Measurements from ENCODE around the gene FAM83B. TPM values are rescaled to one million over a fixed set of nuclear protein-coding genes. Genes with fewer than 3 reads are reported as not detected.

FAM83B gene
- total RNA-seq, 1 donor from 2014 or later, result 1.9 TPM

DNA sequence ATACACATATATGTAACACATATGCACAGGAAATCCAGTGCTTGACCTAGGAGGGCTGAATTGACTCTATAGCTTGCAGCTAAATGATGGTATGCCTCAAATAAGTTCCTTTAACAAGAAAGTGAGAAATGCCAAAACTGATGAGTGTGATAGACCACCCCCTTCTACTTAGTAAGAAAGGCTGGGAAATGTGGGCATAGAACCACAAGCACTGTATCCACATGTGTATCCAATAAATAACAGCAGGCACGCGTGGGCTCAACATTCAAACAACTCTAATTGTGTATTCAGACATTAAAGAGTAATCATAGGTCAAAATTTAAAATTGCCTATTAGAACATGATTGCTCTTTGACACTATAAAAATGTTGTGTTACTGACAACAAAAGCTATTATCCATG, 54.1 kb downstream of the FAM83B start:
- Mint-ChIP-seq H3K4me3 (ENCODE audit: unreplicated experiment) (no peak overlapping the region), H3K27ac (ENCODE audit: unreplicated experiment) (no peak overlapping the region), H3K9me3 (ENCODE audit: unreplicated experiment) (no peaks in the 10 kb centered on the region), H3K36me3 (ENCODE audit: low read depth, unreplicated experiment) (no peaks in the 10 kb centered on the region), H3K4me1 (ENCODE audit: low read depth, unreplicated experiment) (no peaks in the 10 kb centered on the region), H3K27me3 (ENCODE audit: low read depth, unreplicated experiment) (no peaks in the 10 kb centered on the region)
- no peak overlapping the region for H3K9ac ChIP-seq (ENCODE audit: low read length)
- H3K4me1 ChIP-seq (ENCODE audit: insufficient read depth, low read length), result no peaks in the 10 kb centered on the region
- no peak overlapping the region for H3K4me3 ChIP-seq (ENCODE audit: insufficient read depth, low read depth, low read length)
- no peaks in the 10 kb centered on the region for H4K20me1 ChIP-seq (ENCODE audit: insufficient read depth, low read length)
- H3K9me3 ChIP-seq (ENCODE audit: insufficient read depth, low read depth, low read length), result no peaks in the 10 kb centered on the region
- TF ChIP-seq, protein P1, sequence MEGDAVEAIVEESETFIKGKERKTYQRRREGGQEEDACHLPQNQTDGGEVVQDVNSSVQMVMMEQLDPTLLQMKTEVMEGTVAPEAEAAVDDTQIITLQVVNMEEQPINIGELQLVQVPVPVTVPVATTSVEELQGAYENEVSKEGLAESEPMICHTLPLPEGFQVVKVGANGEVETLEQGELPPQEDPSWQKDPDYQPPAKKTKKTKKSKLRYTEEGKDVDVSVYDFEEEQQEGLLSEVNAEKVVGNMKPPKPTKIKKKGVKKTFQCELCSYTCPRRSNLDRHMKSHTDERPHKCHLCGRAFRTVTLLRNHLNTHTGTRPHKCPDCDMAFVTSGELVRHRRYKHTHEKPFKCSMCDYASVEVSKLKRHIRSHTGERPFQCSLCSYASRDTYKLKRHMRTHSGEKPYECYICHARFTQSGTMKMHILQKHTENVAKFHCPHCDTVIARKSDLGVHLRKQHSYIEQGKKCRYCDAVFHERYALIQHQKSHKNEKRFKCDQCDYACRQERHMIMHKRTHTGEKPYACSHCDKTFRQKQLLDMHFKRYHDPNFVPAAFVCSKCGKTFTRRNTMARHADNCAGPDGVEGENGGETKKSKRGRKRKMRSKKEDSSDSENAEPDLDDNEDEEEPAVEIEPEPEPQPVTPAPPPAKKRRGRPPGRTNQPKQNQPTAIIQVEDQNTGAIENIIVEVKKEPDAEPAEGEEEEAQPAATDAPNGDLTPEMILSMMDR (IDR thresholded peaks at IDR 0.05; ENCODE audit: insufficient read depth, low read depth, low read length), result no peak
- no peak for TF ChIP-seq EZH2 (IDR thresholded peaks at IDR 0.05; ENCODE audit: insufficient read depth, low read length)
- H3K36me3 ChIP-seq (ENCODE audit: insufficient read depth, low read length), result no peaks in the 10 kb centered on the region
- peak; percentile 71 for FAIRE-seq
- H3K27ac ChIP-seq (ENCODE audit: low read depth, low read length), result no peak overlapping the region
- no peak overlapping the region for H2AFZ ChIP-seq (ENCODE audit: low read depth, low read length)
- no peak overlapping the region for H3K4me2 ChIP-seq (ENCODE audit: low read length)
- no peaks in the 10 kb centered on the region for H3K79me2 ChIP-seq (ENCODE audit: insufficient read depth, low read length)
- no peaks in the 10 kb centered on the region for H3K27me3 ChIP-seq (ENCODE audit: insufficient read depth, low read length)
- DNase-seq (ENCODE audit: low read depth), result no peak

DNA sequence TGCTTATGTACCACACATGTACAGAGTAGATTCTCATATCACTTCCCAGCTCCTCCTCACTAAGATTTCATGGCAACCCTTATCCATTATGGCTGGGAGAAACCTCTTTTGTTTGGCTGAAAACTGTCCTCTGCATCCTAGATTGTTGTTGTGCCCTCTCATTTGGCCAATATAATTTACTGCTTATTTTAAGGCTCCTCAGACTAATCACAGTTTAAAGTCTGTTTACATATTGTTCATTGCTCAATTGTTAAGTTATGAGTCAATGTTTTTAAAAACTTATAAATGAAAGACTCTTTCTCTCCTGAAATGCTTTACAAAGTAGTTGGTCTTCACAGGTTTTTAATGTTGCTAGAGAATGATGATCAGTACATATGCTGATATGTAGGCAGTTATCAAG, 57.3 kb downstream of the FAM83B start:
- no peak overlapping the region for H3K27ac ChIP-seq (ENCODE audit: low read depth, low read length)
- H3K4me3 ChIP-seq (ENCODE audit: insufficient read depth, low read depth, low read length), result no peak overlapping the region
- H3K79me2 ChIP-seq (ENCODE audit: insufficient read depth, low read length), result no peaks in the 10 kb centered on the region
- H3K27me3 Mint-ChIP-seq (ENCODE audit: low read depth, unreplicated experiment), result no peaks in the 10 kb centered on the region
- H3K9me3 Mint-ChIP-seq (ENCODE audit: unreplicated experiment), result no peaks in the 10 kb centered on the region
- H3K4me1 ChIP-seq (ENCODE audit: insufficient read depth, low read length), result no peaks in the 10 kb centered on the region
- no peaks in the 10 kb centered on the region for H4K20me1 ChIP-seq (ENCODE audit: insufficient read depth, low read length)
- H2AFZ ChIP-seq (ENCODE audit: low read depth, low read length), result no peak overlapping the region
- H3K36me3 ChIP-seq (ENCODE audit: insufficient read depth, low read length), result no peaks in the 10 kb centered on the region
- no peaks in the 10 kb centered on the region for H3K27me3 ChIP-seq (ENCODE audit: insufficient read depth, low read length)
- H3K9ac ChIP-seq (ENCODE audit: low read length), result no peak overlapping the region
- no peak overlapping the region for H3K27ac Mint-ChIP-seq (ENCODE audit: unreplicated experiment)
- FAIRE-seq, result no peak
- no peaks in the 10 kb centered on the region for H3K4me1 Mint-ChIP-seq (ENCODE audit: low read depth, unreplicated experiment)
- no peaks in the 10 kb centered on the region for H3K36me3 Mint-ChIP-seq (ENCODE audit: low read depth, unreplicated experiment)
- TF ChIP-seq, protein P1 (IDR thresholded peaks at IDR 0.05; ENCODE audit: insufficient read depth, low read depth, low read length), result no peak
- TF ChIP-seq EZH2 (IDR thresholded peaks at IDR 0.05; ENCODE audit: insufficient read depth, low read length), result no peak
- DNase-seq (ENCODE audit: low read depth), result no peak
- H3K4me3 Mint-ChIP-seq (ENCODE audit: unreplicated experiment), result no peak overlapping the region
- H3K9me3 ChIP-seq (ENCODE audit: insufficient read depth, low read depth, low read length), result no peaks in the 10 kb centered on the region
- H3K4me2 ChIP-seq (ENCODE audit: low read length), result no peak overlapping the region

DNA sequence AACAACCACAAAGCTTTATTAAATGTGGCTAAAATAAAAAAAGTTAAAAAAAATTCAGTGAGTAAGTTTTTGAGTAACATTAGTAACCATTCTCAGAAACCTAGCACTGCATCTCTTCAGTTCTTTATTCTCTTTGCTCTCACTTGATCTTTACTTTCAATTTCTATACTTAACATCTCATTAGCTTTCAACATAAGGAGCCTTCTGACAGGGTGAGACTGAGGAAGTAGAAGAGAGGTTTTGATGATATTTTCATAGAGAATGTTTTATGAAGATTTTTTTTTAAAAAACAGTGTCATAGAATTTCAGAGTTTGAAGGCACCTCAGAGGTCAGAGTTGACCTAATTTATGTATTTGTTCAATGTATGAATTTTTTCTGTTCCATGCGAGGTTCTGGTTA, 60.8 kb downstream of the FAM83B start:
- H3K4me3 ChIP-seq (ENCODE audit: insufficient read depth, low read depth, low read length), result no peak overlapping the region
- H3K27me3 ChIP-seq (ENCODE audit: insufficient read depth, low read length), result no peaks in the 10 kb centered on the region
- no peaks in the 10 kb centered on the region for H3K9me3 ChIP-seq (ENCODE audit: insufficient read depth, low read depth, low read length)
- no peak overlapping the region for H3K27ac ChIP-seq (ENCODE audit: low read depth, low read length)
- Mint-ChIP-seq H3K27me3 (ENCODE audit: low read depth, unreplicated experiment) (no peaks in the 10 kb centered on the region), H3K27ac (ENCODE audit: unreplicated experiment) (no peak overlapping the region), H3K4me1 (ENCODE audit: low read depth, unreplicated experiment) (peaks cover 2% of the 10 kb centered on the region), H3K9me3 (ENCODE audit: unreplicated experiment) (no peaks in the 10 kb centered on the region), H3K4me3 (ENCODE audit: unreplicated experiment) (no peak overlapping the region), H3K36me3 (ENCODE audit: low read depth, unreplicated experiment) (no peaks in the 10 kb centered on the region)
- H4K20me1 ChIP-seq (ENCODE audit: insufficient read depth, low read length), result no peaks in the 10 kb centered on the region
- TF ChIP-seq, protein P1 (IDR thresholded peaks at IDR 0.05; ENCODE audit: insufficient read depth, low read depth, low read length), result no peak
- no peak for TF ChIP-seq EZH2 (IDR thresholded peaks at IDR 0.05; ENCODE audit: insufficient read depth, low read length)
- FAIRE-seq (no peak), DNase-seq (ENCODE audit: low read depth) (no peak)
- no peaks in the 10 kb centered on the region for H3K79me2 ChIP-seq (ENCODE audit: insufficient read depth, low read length)
- no peak overlapping the region for H3K9ac ChIP-seq (ENCODE audit: low read length)
- no peak overlapping the region for H2AFZ ChIP-seq (ENCODE audit: low read depth, low read length)
- no peaks in the 10 kb centered on the region for H3K4me1 ChIP-seq (ENCODE audit: insufficient read depth, low read length)
- no peak overlapping the region for H3K4me2 ChIP-seq (ENCODE audit: low read length)
- H3K36me3 ChIP-seq (ENCODE audit: insufficient read depth, low read length), result no peaks in the 10 kb centered on the region
